Endothelial cell of umbilical vein (primary cell): ENCODE data around the gene SGF29.

Experiments
- GATA2 ChIP-seq: IDR thresholded peaks from 2 replicates; pipeline ENCODE4 v1.7.0; 2011; ENCODE audit warnings: low read depth, mild to moderate bottlenecking, moderate library complexity, mixed read lengths, low read length; ENCODE audit not compliant: insufficient read length, insufficient read depth
- POLR2A ChIP-seq: IDR thresholded peaks from 2 replicates; pipeline ENCODE4 v1.6.1; 2012; ENCODE audit warnings: low read depth, mild to moderate bottlenecking, control low read depth, low read length
- POLR2AphosphoS5 ChIP-seq: IDR thresholded peaks from 2 replicates; pipeline ENCODE4 v1.6.1; 2012; ENCODE audit warnings: low read depth, mild to moderate bottlenecking, control low read depth, low read length, moderate library complexity; ENCODE audit not compliant: insufficient read depth
- TF ChIP-seq, protein P1 (sequence below), 2 donors: IDR thresholded peaks; 1 replicate in 1 of 2; 2 replicates in 1 of 2; pipeline ENCODE4 v1.5.1; 2011; ENCODE audit warnings: low read length in 2 of 2, mild to moderate bottlenecking in 2 of 2, moderate library complexity in 2 of 2, control low read depth in 1 of 2, inconsistent platforms in 1 of 2, low read depth in 1 of 2; ENCODE audit not compliant: insufficient read depth in 1 of 2; ENCODE audit errors: extremely low read depth in 1 of 2

DNA sequence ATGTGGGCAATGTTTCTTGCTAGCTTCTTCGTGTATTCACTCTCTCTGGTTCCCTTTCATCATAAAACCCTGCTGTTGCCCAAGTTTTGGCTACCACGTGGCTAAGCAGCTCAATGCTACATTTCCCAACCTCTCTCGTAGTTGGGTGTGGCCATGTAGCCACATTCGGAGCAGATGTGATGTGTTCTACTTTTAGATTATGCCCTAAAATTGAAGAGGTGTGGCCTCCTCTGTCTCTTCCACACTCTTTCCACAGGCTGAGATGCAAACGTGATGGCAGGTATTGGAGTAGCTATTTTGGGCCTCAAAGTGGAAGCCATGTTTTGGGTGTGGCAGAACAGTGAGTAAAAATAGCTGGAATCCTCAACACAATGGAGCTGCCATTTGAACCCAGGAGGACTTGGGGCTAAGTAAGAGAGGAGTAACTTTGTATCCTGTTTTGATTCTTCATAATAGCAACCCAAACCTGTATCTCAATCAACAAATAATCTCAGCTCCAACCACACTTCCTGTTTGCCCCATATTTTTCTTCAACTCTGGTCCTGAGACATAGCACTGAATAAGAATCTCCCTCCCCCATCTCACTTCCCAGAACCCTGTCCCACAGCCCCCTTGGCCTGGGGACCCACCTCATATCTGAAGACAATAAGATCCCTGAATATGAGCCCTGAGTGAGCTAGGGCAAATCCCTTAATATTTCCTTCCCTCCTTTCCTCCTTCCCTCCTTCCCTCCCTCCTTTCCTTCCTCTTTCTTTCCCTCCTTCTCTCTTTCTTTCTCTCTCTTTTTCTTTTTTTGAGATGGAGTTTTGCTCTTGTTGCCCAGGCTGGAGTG is 19.0 kb upstream of the SGF29 start:
- TF ChIP-seq POLR2A (no peak), POLR2AphosphoS5 (no peak), GATA2 (no peak)
- TF ChIP-seq, protein P1, sequence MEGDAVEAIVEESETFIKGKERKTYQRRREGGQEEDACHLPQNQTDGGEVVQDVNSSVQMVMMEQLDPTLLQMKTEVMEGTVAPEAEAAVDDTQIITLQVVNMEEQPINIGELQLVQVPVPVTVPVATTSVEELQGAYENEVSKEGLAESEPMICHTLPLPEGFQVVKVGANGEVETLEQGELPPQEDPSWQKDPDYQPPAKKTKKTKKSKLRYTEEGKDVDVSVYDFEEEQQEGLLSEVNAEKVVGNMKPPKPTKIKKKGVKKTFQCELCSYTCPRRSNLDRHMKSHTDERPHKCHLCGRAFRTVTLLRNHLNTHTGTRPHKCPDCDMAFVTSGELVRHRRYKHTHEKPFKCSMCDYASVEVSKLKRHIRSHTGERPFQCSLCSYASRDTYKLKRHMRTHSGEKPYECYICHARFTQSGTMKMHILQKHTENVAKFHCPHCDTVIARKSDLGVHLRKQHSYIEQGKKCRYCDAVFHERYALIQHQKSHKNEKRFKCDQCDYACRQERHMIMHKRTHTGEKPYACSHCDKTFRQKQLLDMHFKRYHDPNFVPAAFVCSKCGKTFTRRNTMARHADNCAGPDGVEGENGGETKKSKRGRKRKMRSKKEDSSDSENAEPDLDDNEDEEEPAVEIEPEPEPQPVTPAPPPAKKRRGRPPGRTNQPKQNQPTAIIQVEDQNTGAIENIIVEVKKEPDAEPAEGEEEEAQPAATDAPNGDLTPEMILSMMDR (IDR thresholded peaks at IDR 0.05; ENCODE audit: extremely low read depth in 1 of 2, insufficient read depth in 1 of 2, low read depth in 1 of 2, low read length in 2 of 2) = no peak
